HepG2 (cell line): ENCODE measurements around the gene CD28. TPM values are rescaled to one million over a fixed set of nuclear protein-coding genes. Genes with fewer than 3 reads are reported as not detected.
A peak's percentile ranks its signal among the peaks of the same experiment; 100 is the strongest.

Experiments
- CEBPG ChIP-seq: IDR thresholded peaks from 2 replicates; pipeline ENCODE4 v1.6.1; 2016
- EZH2 ChIP-seq: conservative IDR thresholded peaks from 2 replicates; pipeline ENCODE4 v1.6.1; 2012; ENCODE audit warnings: mild to moderate bottlenecking, low read depth, low read length, moderate library complexity
- FOXP1 ChIP-seq, 2 experiments: fragments of 450-650 bp in 1 of 2; IDR thresholded peaks; 2 replicates each; pipeline ENCODE4 v1.6.1; 2017 to 2018; ENCODE audit warnings: antibody characterized with exemption in 1 of 2
- NFYC ChIP-seq: IDR thresholded peaks from 2 replicates; pipeline ENCODE4 v1.6.1; 2016; ENCODE audit warnings: missing genetic modification reagents, missing compliant biosample characterization
- RFX3 ChIP-seq: IDR thresholded peaks from 2 replicates; pipeline ENCODE4 v1.6.1; 2016; ENCODE audit warnings: missing biosample characterization, missing genetic modification reagents
- RXRB ChIP-seq: IDR thresholded peaks from 2 replicates; pipeline ENCODE4 v1.6.1; 2016; ENCODE audit warnings: borderline replicate concordance, missing genetic modification reagents, missing compliant biosample characterization
- SPEN ChIP-seq: sonication (generic); formaldehyde crosslinking; IDR thresholded peaks from 2 replicates; pipeline ENCODE4 v1.5.1; 2020; ENCODE audit warnings: low read depth, mild to moderate bottlenecking, missing genetic modification reagents
- SSRP1 ChIP-seq: IDR thresholded peaks from 2 replicates; pipeline ENCODE4 v1.6.1; 2016; ENCODE audit warnings: control low read depth
- ZFP82 ChIP-seq: sonication (generic); formaldehyde crosslinking; IDR thresholded peaks from 2 replicates; pipeline ENCODE4 v1.5.1; 2020; ENCODE audit warnings: mild to moderate bottlenecking, missing genetic modification reagents, borderline replicate concordance
- ZNF205 ChIP-seq: IDR thresholded peaks from 2 replicates; pipeline ENCODE4 v1.6.1; 2018; ENCODE audit warnings: missing biosample characterization, missing genetic modification reagents
- ZNF256 ChIP-seq: sonication (generic); formaldehyde crosslinking; conservative IDR thresholded peaks from 2 replicates; pipeline ENCODE4 v1.4.0; 2020; ENCODE audit warnings: missing genetic modification reagents
- ZNF333 ChIP-seq: sonication (generic); formaldehyde crosslinking; IDR thresholded peaks from 2 replicates; pipeline ENCODE4 v1.4.0; 2020; ENCODE audit warnings: mild to moderate bottlenecking, missing genetic modification reagents, borderline replicate concordance
- ZNF749 ChIP-seq: sonication (generic); formaldehyde crosslinking; IDR thresholded peaks from 2 replicates; pipeline ENCODE4 v1.8.0; 2022; ENCODE audit warnings: mild to moderate bottlenecking, missing genetic modification reagents, moderate library complexity, borderline replicate concordance
- ZNF879 ChIP-seq: sonication (generic); formaldehyde crosslinking; IDR thresholded peaks from 2 replicates; pipeline ENCODE4 v1.8.1; 2023; ENCODE audit warnings: missing genetic modification reagents
- polyA plus RNA-seq, 8 experiments: library from polyadenylated mRNA; depleted of rRNA in 3 of 8; stranded (reverse) in 7 of 8; unstranded in 1 of 8; fragments of >200 nt; fragmentation: Illumina TruSeq in 4 of 8; extraction: Trizol in 4 of 8; gene quantifications; 2 replicates each; pipeline versions ENCODE4 v1.2.1 to v1.2.3, GENCODE V29; 2011 to 2016; ENCODE audit warnings: low read depth in 4 of 8, missing spikeins in 1 of 8, mixed read lengths in 1 of 8; ENCODE audit not compliant: insufficient read depth in 1 of 8
- total RNA-seq, 5 experiments: library from RNA; depleted of rRNA; stranded (reverse); fragments of >200 nt; fragmentation: Illumina TruSeq; extraction: Trizol; gene quantifications; 2 replicates each; pipeline ENCODE4 v1.2.3, GENCODE V29; 2016; ENCODE audit warnings: low read depth in 1 of 5
- TF ChIP-seq, protein P1 (sequence below): sonication (generic); formaldehyde crosslinking; IDR thresholded peaks from 2 replicates; pipeline ENCODE4 v1.5.0; 2020; ENCODE audit warnings: mild to moderate bottlenecking, missing genetic modification reagents, borderline replicate concordance
- TF ChIP-seq, protein P2 (sequence below): sonication (generic); formaldehyde crosslinking; IDR thresholded peaks from 2 replicates; pipeline ENCODE4 v1.8.1; 2022; ENCODE audit warnings: mild to moderate bottlenecking, missing genetic modification reagents
- TF ChIP-seq, protein P3 (sequence below): sonication (generic); formaldehyde crosslinking; IDR thresholded peaks from 2 replicates; pipeline ENCODE4 v1.5.0; 2020; ENCODE audit warnings: mild to moderate bottlenecking, missing genetic modification reagents
- TF ChIP-seq, protein P4 (sequence below): sonication (generic); formaldehyde crosslinking; conservative IDR thresholded peaks from 2 replicates; pipeline ENCODE4 v1.8.0; 2022; ENCODE audit warnings: missing genetic modification reagents

The CD28 gene
- total and polyA plus RNA-seq, 2 of the 13 experiments (the other 11 are each of a cell fraction or from before 2014, with no cell fraction given), result not detected

DNA sequence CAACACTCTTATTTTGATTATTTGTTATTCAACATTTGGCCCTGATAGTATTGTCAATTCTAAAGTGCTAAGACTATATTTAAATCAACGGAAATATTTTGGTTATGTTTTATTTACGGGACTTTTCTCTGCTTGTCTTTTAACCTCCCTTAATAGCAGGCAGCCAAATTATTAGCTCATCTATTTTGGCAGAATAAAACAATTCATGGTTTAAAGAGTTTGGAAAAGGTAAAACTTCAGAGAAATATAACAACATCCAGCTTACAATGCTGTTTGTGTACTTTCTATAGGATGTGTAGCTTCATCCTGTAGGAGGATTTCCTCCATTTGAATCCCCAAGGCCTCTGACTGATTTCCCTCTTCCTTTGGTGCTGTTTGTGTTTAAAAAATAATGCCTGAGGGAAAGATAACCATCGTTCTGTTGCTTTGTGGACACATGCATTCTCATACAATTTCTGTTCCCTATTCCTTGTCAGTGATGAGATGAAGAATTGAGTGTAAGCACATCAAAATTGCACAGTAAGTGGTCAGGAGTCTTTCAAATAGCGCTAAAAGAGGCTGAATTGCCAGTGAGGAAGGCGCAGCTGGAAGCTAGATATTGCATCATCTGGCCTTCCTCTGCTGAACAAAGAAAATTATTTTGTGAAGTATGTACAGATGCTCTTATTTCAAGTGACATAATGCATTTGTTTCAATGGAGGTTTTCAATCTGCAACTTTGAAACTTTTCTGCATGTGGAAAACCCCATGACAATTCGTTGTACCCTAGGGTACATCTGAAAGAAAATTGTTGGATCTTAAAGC, 80.3 kb downstream of the CD28 start (continued):
- TF ChIP-seq, protein P1, sequence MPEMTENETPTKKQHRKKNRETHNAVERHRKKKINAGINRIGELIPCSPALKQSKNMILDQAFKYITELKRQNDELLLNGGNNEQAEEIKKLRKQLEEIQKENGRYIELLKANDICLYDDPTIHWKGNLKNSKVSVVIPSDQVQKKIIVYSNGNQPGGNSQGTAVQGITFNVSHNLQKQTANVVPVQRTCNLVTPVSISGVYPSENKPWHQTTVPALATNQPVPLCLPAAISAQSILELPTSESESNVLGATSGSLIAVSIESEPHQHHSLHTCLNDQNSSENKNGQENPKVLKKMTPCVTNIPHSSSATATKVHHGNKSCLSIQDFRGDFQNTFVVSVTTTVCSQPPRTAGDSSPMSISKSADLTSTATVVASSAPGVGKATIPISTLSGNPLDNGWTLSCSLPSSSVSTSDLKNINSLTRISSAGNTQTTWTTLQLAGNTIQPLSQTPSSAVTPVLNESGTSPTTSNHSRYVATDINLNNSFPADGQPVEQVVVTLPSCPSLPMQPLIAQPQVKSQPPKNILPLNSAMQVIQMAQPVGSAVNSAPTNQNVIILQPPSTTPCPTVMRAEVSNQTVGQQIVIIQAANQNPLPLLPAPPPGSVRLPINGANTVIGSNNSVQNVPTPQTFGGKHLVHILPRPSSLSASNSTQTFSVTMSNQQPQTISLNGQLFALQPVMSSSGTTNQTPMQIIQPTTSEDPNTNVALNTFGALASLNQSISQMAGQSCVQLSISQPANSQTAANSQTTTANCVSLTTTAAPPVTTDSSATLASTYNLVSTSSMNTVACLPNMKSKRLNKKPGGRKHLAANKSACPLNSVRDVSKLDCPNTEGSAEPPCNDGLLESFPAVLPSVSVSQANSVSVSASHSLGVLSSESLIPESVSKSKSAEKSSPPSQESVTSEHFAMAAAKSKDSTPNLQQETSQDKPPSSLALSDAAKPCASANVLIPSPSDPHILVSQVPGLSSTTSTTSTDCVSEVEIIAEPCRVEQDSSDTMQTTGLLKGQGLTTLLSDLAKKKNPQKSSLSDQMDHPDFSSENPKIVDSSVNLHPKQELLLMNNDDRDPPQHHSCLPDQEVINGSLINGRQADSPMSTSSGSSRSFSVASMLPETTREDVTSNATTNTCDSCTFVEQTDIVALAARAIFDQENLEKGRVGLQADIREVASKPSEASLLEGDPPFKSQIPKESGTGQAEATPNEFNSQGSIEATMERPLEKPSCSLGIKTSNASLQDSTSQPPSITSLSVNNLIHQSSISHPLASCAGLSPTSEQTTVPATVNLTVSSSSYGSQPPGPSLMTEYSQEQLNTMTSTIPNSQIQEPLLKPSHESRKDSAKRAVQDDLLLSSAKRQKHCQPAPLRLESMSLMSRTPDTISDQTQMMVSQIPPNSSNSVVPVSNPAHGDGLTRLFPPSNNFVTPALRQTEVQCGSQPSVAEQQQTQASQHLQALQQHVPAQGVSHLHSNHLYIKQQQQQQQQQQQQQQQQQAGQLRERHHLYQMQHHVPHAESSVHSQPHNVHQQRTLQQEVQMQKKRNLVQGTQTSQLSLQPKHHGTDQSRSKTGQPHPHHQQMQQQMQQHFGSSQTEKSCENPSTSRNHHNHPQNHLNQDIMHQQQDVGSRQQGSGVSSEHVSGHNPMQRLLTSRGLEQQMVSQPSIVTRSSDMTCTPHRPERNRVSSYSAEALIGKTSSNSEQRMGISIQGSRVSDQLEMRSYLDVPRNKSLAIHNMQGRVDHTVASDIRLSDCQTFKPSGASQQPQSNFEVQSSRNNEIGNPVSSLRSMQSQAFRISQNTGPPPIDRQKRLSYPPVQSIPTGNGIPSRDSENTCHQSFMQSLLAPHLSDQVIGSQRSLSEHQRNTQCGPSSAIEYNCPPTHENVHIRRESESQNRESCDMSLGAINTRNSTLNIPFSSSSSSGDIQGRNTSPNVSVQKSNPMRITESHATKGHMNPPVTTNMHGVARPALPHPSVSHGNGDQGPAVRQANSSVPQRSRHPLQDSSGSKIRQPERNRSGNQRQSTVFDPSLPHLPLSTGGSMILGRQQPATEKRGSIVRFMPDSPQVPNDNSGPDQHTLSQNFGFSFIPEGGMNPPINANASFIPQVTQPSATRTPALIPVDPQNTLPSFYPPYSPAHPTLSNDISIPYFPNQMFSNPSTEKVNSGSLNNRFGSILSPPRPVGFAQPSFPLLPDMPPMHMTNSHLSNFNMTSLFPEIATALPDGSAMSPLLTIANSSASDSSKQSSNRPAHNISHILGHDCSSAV, result no peak
- peak; percentile 92 for TF ChIP-seq CEBPG
- no peak for TF ChIP-seq ZNF333
- no peak for TF ChIP-seq SPEN
- no peak for TF ChIP-seq ZNF205 (CRISPR knock-in tag)
- no peak for TF ChIP-seq ZFP82 (CRISPR knock-in tag)
- TF ChIP-seq EZH2, result no peak
- TF ChIP-seq, protein P2, sequence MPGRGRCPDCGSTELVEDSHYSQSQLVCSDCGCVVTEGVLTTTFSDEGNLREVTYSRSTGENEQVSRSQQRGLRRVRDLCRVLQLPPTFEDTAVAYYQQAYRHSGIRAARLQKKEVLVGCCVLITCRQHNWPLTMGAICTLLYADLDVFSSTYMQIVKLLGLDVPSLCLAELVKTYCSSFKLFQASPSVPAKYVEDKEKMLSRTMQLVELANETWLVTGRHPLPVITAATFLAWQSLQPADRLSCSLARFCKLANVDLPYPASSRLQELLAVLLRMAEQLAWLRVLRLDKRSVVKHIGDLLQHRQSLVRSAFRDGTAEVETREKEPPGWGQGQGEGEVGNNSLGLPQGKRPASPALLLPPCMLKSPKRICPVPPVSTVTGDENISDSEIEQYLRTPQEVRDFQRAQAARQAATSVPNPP (CRISPR knock-in tag), result no peak
- no peak for TF ChIP-seq ZNF749 (CRISPR knock-in tag)
- no peak for TF ChIP-seq FOXP1 (IDR thresholded peaks at IDR 0.05)
- no peak for TF ChIP-seq FOXP1 (CRISPR knock-in tag; IDR thresholded peaks at IDR 0.05)
- TF ChIP-seq ZNF879 (CRISPR knock-in tag), result no peak
- TF ChIP-seq, protein P3, sequence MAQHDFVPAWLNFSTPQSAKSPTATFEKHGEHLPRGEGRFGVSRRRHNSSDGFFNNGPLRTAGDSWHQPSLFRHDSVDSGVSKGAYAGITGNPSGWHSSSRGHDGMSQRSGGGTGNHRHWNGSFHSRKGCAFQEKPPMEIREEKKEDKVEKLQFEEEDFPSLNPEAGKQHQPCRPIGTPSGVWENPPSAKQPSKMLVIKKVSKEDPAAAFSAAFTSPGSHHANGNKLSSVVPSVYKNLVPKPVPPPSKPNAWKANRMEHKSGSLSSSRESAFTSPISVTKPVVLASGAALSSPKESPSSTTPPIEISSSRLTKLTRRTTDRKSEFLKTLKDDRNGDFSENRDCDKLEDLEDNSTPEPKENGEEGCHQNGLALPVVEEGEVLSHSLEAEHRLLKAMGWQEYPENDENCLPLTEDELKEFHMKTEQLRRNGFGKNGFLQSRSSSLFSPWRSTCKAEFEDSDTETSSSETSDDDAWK (CRISPR knock-in tag), result no peak
- no peak for TF ChIP-seq ZNF256 (CRISPR knock-in tag)
- TF ChIP-seq SSRP1 (CRISPR knock-in tag), result no peak
- TF ChIP-seq RXRB (CRISPR knock-in tag), result 0 out of 2 replicates have a peak, but pooled peaks have one; percentile 17
- TF ChIP-seq, protein P4, sequence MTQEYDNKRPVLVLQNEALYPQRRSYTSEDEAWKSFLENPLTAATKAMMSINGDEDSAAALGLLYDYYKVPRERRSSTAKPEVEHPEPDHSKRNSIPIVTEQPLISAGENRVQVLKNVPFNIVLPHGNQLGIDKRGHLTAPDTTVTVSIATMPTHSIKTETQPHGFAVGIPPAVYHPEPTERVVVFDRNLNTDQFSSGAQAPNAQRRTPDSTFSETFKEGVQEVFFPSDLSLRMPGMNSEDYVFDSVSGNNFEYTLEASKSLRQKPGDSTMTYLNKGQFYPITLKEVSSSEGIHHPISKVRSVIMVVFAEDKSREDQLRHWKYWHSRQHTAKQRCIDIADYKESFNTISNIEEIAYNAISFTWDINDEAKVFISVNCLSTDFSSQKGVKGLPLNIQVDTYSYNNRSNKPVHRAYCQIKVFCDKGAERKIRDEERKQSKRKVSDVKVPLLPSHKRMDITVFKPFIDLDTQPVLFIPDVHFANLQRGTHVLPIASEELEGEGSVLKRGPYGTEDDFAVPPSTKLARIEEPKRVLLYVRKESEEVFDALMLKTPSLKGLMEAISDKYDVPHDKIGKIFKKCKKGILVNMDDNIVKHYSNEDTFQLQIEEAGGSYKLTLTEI (CRISPR knock-in tag), result no peak
- 0 out of 2 replicates have a peak, but pooled peaks have one; percentile 9 for TF ChIP-seq RFX3 (CRISPR knock-in tag)
- TF ChIP-seq NFYC, result no peak
